ENCODE results near the gene MINK1.
A peak's percentile ranks its signal among the peaks of the same experiment; 100 is the strongest.

The MINK1 gene

GRCh38 chr17:4806777-4807604 is 26.1 kb upstream of the MINK1 start, which contains the start of gene PLD2:
Gene PLD2 (plus strand): TSS chr17:4807152. CDS start chr17:4807773, 621 bp downstream.
- TF ChIP-seq SPI1 (IDR thresholded peaks at IDR 0.05; ENCODE audit: borderline replicate concordance, low read depth) (no peak), POLR2AphosphoS5 (IDR thresholded peaks at IDR 0.05; ENCODE audit: low read depth) (no peak), CTCF (IDR thresholded peaks at IDR 0.05; ENCODE audit: insufficient read depth, low read length) (no peak), GABPA (IDR thresholded peaks at IDR 0.05; ENCODE audit: low read depth) (no peak), REST (IDR thresholded peaks at IDR 0.05; ENCODE audit: insufficient replicate concordance, low read depth) (no peak)
- Histone ChIP-seq H3K4me3 (replicated peaks; ENCODE audit: insufficient read depth, low read length) (peak within 1 kb of the TSS; percentile 44), H3K27me3 (ENCODE audit: insufficient read depth, poor library complexity, severe bottlenecking) (peaks cover 8% of the 10 kb centered on the region), H3K27ac (replicated peaks) (no peak within 1 kb of the TSS)
- peak; percentile 17 to 26 for DNase-seq (ENCODE audit: low read depth in 1 of 2, low spot score in 1 of 2)

- DNase-seq (ENCODE audit: low read depth in 1 of 2, low spot score in 1 of 2): no peak
- Histone ChIP-seq H3K27me3 (ENCODE audit: insufficient read depth, poor library complexity, severe bottlenecking) (peaks cover 8% of the 10 kb centered on the region), H3K27ac (replicated peaks) (no peak overlapping the region), H3K4me3 (replicated peaks; ENCODE audit: insufficient read depth, low read length) (peak overlapping the region; percentile 44; the same call in 1 of the 2 replicates)
- TF ChIP-seq REST (IDR thresholded peaks at IDR 0.05; ENCODE audit: insufficient replicate concordance, low read depth) (no peak), GABPA (IDR thresholded peaks at IDR 0.05; ENCODE audit: low read depth) (no peak), SPI1 (IDR thresholded peaks at IDR 0.05; ENCODE audit: borderline replicate concordance, low read depth) (no peak), POLR2AphosphoS5 (IDR thresholded peaks at IDR 0.05; ENCODE audit: low read depth) (no peak), CTCF (IDR thresholded peaks at IDR 0.05; ENCODE audit: insufficient read depth, low read length) (no peak)
These were observed 25.3 kb upstream of the MINK1 start for GRCh38 chr17:4807605-4808377.

- no peak for TF ChIP-seq REST (IDR thresholded peaks at IDR 0.05; ENCODE audit: insufficient replicate concordance, low read depth)
- no peak for TF ChIP-seq POLR2AphosphoS5 (IDR thresholded peaks at IDR 0.05; ENCODE audit: low read depth)
- no peak for TF ChIP-seq GABPA (IDR thresholded peaks at IDR 0.05; ENCODE audit: low read depth)
- no peak for TF ChIP-seq CTCF (IDR thresholded peaks at IDR 0.05; ENCODE audit: insufficient read depth, low read length)
- TF ChIP-seq SPI1 (IDR thresholded peaks at IDR 0.05; ENCODE audit: borderline replicate concordance, low read depth): no peak
- Histone ChIP-seq H3K27me3 (ENCODE audit: insufficient read depth, poor library complexity, severe bottlenecking) (peaks cover 8% of the 10 kb centered on the region), H3K4me3 (replicated peaks; ENCODE audit: insufficient read depth, low read length) (no peak overlapping the region), H3K27ac (replicated peaks) (no peak overlapping the region)
- DNase-seq (ENCODE audit: low read depth in 1 of 2, low spot score in 1 of 2): no peak
These were observed 24.8 kb upstream of the MINK1 start for GRCh38 chr17:4808378-4808767.
